GM23338 (cell line): ENCODE results near the gene RFX3. TPM values are rescaled to one million over a fixed set of nuclear protein-coding genes. Genes with fewer than 3 reads are reported as not detected.

Source experiments
- ATAC-seq: fragments of 200-7000 bp; cut with Tn5 transposase; 3 replicates; pipeline ENCODE4 v1.9.1; 2020
- DNase-seq: peaks from one replicate; pipeline ENCODE4 v3.0.0-alpha.2; 2015; ENCODE audit warnings: low spot score
- H2AFZ ChIP-seq: fragments of 200-600 bp; sonication (generic); 2 replicates; pipeline ENCODE4 v1.8.0; 2016; ENCODE audit warnings: antibody characterized with exemption, mild to moderate bottlenecking, moderate library complexity
- H3F3A ChIP-seq: fragments of 200-600 bp; sonication (generic); replicated peaks from 2 replicates; pipeline ENCODE4 v1.8.0; 2017; ENCODE audit warnings: antibody characterized with exemption, mixed run types, low read depth
- H3K27ac ChIP-seq: fragments of 200-600 bp; sonication (generic); 2 replicates; pipeline ENCODE4 v1.6.1; 2016; ENCODE audit warnings: low read depth
- H3K27me3 ChIP-seq: fragments of 200-600 bp; sonication (generic); 2 replicates; pipeline ENCODE4 v1.8.0; 2016; ENCODE audit warnings: mild to moderate bottlenecking, mixed run types, moderate library complexity; ENCODE audit not compliant: insufficient read depth
- H3K36me3 ChIP-seq: fragments of 200-600 bp; sonication (generic); 2 replicates; pipeline ENCODE4 v1.8.0; 2016; ENCODE audit warnings: mild to moderate bottlenecking; ENCODE audit not compliant: insufficient read depth
- H3K4me1 ChIP-seq: fragments of 200-600 bp; sonication (generic); 2 replicates; pipeline ENCODE4 v1.8.0; 2016; ENCODE audit warnings: mild to moderate bottlenecking, moderate library complexity; ENCODE audit not compliant: insufficient read depth
- H3K4me2 ChIP-seq: fragments of 200-600 bp; sonication (generic); 2 replicates; pipeline ENCODE4 v1.7.1; 2017; ENCODE audit warnings: mixed run types
- H3K4me3 ChIP-seq: fragments of 200-600 bp; sonication (generic); 2 replicates; pipeline ENCODE4 v1.6.1; 2016; ENCODE audit warnings: mixed run types
- H3K79me2 ChIP-seq: fragments of 200-600 bp; sonication (generic); replicated peaks from 2 replicates; pipeline ENCODE4 v1.8.0; 2017; ENCODE audit warnings: mild to moderate bottlenecking; ENCODE audit not compliant: insufficient read depth
- H3K9me2 ChIP-seq: fragments of 200-600 bp; sonication (generic); 2 replicates; pipeline ENCODE4 v1.8.0; 2017; ENCODE audit not compliant: insufficient read depth
- H4K20me1 ChIP-seq: fragments of 200-600 bp; sonication (generic); replicated peaks from 2 replicates; pipeline ENCODE4 v1.8.0; 2017; ENCODE audit warnings: mild to moderate bottlenecking; ENCODE audit not compliant: insufficient read depth
- H3K27ac Mint-ChIP-seq: 2 replicates; pipeline ENCODE4 v1.8.0; 2020; ENCODE audit warnings: inconsistent platforms, mild to moderate bottlenecking, moderate library complexity, mixed read lengths
- H3K27me3 Mint-ChIP-seq: 3 replicates; pipeline ENCODE4 v1.8.0; 2022; ENCODE audit warnings: low read depth, mild to moderate bottlenecking, moderate library complexity, mixed read lengths, inconsistent platforms; ENCODE audit not compliant: insufficient read depth, poor library complexity
- H3K36me3 Mint-ChIP-seq: 3 replicates; pipeline ENCODE4 v1.8.0; 2021; ENCODE audit warnings: low read depth, mild to moderate bottlenecking, inconsistent platforms, moderate library complexity, mixed read lengths
- H3K4me1 Mint-ChIP-seq: 3 replicates; pipeline ENCODE4 v1.8.0; 2020; ENCODE audit warnings: mild to moderate bottlenecking, inconsistent platforms, mixed read lengths
- H3K4me3 Mint-ChIP-seq: 3 replicates; pipeline ENCODE4 v1.8.0; 2021; ENCODE audit warnings: moderate library complexity, mild to moderate bottlenecking, inconsistent platforms, mixed read lengths
- H3K9me3 Mint-ChIP-seq: 3 replicates; pipeline ENCODE4 v1.8.0; 2020; ENCODE audit warnings: moderate library complexity, mild to moderate bottlenecking, inconsistent platforms, mixed read lengths
- CREB1 ChIP-seq: fragments of 250-450 bp; sonication (Bioruptor Pico); IDR thresholded peaks from 2 replicates; pipeline ENCODE4 v1.5.0; 2020; ENCODE audit warnings: low read depth, mild to moderate bottlenecking, moderate library complexity
- CTCF ChIP-seq, 2 experiments: fragments of 200-600 bp in 1 of 2; sonication (generic) in 1 of 2; conservative IDR thresholded peaks; 2 replicates each; pipeline versions ENCODE4 v1.5.1 to v1.6.1; 2016 to 2017; ENCODE audit warnings: antibody characterized with exemption in 2 of 2, low read depth in 2 of 2, mild to moderate bottlenecking in 2 of 2, moderate library complexity in 1 of 2
- EZH2 ChIP-seq: fragments of 200-600 bp; sonication (generic); IDR thresholded peaks from one replicate; pipeline ENCODE4 v1.8.0; 2017; ENCODE audit warnings: antibody characterized with exemption, mild to moderate bottlenecking, low read depth; ENCODE audit not compliant: unreplicated experiment
- EZH2phosphoT487 ChIP-seq: fragments of 200-600 bp; sonication (generic); IDR thresholded peaks from one replicate; pipeline ENCODE4 v1.8.1; 2018; ENCODE audit warnings: antibody characterized with exemption; ENCODE audit not compliant: unreplicated experiment
- JUNB ChIP-seq: IDR thresholded peaks from one replicate; pipeline ENCODE4 v1.6.1; 2016; ENCODE audit warnings: antibody characterized with exemption; ENCODE audit not compliant: unreplicated experiment
- NANOG ChIP-seq: IDR thresholded peaks from 2 replicates; pipeline ENCODE4 v1.6.1; 2016; ENCODE audit warnings: antibody characterized with exemption, borderline replicate concordance
- POLR2AphosphoS5 ChIP-seq: IDR thresholded peaks from 2 replicates; pipeline ENCODE4 v1.6.1; 2016; ENCODE audit warnings: antibody characterized with exemption, low read depth
- STAT1 ChIP-seq: IDR thresholded peaks from one replicate; pipeline ENCODE4 v1.6.1; 2016; ENCODE audit warnings: antibody characterized with exemption; ENCODE audit not compliant: unreplicated experiment
- ZNF114 ChIP-seq: fragments of 250-450 bp; sonication (Bioruptor Pico); IDR thresholded peaks from 2 replicates; pipeline ENCODE4 v1.5.0; 2020; ENCODE audit warnings: mild to moderate bottlenecking, moderate library complexity
- ZNF331 ChIP-seq: fragments of 250-450 bp; sonication (Bioruptor Pico); IDR thresholded peaks from 2 replicates; pipeline ENCODE4 v1.5.0; 2020; ENCODE audit warnings: low read depth, mild to moderate bottlenecking, moderate library complexity
- polyA plus RNA-seq: library from polyadenylated mRNA; unstranded; fragments of >200 nt; fragmentation: Nextera tagmentation; extraction: Ambion mirVana; gene quantifications from 2 replicates; pipeline ENCODE4 v1.2.1, GENCODE V29; 2016
- total RNA-seq: library from RNA; depleted of rRNA; stranded (reverse); fragments of >200 nt; shearing (Covaris generic); gene quantifications from 2 replicates; pipeline ENCODE4 v1.2.3, GENCODE V29; 2014
- TF ChIP-seq, protein P1 (sequence below): fragments of 250-450 bp; sonication (Bioruptor Pico); IDR thresholded peaks from 2 replicates; pipeline ENCODE4 v1.5.0; 2020; ENCODE audit warnings: mild to moderate bottlenecking, moderate library complexity
- TF ChIP-seq, protein P2 (sequence below): IDR thresholded peaks from 2 replicates; pipeline ENCODE4 v1.6.1; 2016; ENCODE audit warnings: antibody characterized with exemption
- TF ChIP-seq, protein P3 (sequence below): IDR thresholded peaks from one replicate; pipeline ENCODE4 v1.6.1; 2018; ENCODE audit warnings: antibody characterized with exemption; ENCODE audit not compliant: unreplicated experiment

Gene RFX3
- total and polyA plus RNA-seq, 2 experiments from 2014 or later, result 9.8 to 22.1 TPM

DNA sequence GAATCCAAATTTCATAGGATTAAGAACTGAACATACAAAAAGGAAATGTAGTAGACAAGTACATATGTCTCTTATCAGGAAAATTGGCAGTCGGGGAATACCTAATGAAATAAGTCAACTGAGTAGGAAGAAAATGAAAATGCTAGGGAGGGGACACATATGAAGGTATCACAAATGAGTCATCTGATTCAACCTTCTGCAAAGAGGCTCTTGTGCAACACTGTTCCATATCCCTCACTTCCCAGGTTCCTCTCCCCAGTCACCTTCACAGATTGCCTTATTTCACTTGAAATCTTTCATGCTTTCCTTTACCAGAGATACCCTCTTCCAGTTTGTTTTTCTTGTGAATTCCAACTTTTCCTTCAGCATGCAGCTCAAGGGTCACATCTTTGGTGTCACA lies 139.0 kb downstream of the RFX3 start:
- H3K4me1 Mint-ChIP-seq, result no peaks in the 10 kb centered on the region
- H3K27ac ChIP-seq, result no peak overlapping the region
- DNase-seq (no peak), ATAC-seq (no peak)
- H3K27me3 Mint-ChIP-seq, result peaks cover 4% of the 10 kb centered on the region
- TF ChIP-seq ZNF331 (CRISPR knock-in tag) (no peak), CTCF (conservative IDR thresholded peaks at IDR 0.05; ENCODE audit: low read depth in 2 of 2) (no peak), NANOG (no peak), JUNB (no peak), EZH2phosphoT487 (no peak), CREB1 (CRISPR knock-in tag) (no peak), STAT1 (no peak), ZNF114 (no peak), EZH2 (no peak), POLR2AphosphoS5 (no peak)
- TF ChIP-seq, protein P1, sequence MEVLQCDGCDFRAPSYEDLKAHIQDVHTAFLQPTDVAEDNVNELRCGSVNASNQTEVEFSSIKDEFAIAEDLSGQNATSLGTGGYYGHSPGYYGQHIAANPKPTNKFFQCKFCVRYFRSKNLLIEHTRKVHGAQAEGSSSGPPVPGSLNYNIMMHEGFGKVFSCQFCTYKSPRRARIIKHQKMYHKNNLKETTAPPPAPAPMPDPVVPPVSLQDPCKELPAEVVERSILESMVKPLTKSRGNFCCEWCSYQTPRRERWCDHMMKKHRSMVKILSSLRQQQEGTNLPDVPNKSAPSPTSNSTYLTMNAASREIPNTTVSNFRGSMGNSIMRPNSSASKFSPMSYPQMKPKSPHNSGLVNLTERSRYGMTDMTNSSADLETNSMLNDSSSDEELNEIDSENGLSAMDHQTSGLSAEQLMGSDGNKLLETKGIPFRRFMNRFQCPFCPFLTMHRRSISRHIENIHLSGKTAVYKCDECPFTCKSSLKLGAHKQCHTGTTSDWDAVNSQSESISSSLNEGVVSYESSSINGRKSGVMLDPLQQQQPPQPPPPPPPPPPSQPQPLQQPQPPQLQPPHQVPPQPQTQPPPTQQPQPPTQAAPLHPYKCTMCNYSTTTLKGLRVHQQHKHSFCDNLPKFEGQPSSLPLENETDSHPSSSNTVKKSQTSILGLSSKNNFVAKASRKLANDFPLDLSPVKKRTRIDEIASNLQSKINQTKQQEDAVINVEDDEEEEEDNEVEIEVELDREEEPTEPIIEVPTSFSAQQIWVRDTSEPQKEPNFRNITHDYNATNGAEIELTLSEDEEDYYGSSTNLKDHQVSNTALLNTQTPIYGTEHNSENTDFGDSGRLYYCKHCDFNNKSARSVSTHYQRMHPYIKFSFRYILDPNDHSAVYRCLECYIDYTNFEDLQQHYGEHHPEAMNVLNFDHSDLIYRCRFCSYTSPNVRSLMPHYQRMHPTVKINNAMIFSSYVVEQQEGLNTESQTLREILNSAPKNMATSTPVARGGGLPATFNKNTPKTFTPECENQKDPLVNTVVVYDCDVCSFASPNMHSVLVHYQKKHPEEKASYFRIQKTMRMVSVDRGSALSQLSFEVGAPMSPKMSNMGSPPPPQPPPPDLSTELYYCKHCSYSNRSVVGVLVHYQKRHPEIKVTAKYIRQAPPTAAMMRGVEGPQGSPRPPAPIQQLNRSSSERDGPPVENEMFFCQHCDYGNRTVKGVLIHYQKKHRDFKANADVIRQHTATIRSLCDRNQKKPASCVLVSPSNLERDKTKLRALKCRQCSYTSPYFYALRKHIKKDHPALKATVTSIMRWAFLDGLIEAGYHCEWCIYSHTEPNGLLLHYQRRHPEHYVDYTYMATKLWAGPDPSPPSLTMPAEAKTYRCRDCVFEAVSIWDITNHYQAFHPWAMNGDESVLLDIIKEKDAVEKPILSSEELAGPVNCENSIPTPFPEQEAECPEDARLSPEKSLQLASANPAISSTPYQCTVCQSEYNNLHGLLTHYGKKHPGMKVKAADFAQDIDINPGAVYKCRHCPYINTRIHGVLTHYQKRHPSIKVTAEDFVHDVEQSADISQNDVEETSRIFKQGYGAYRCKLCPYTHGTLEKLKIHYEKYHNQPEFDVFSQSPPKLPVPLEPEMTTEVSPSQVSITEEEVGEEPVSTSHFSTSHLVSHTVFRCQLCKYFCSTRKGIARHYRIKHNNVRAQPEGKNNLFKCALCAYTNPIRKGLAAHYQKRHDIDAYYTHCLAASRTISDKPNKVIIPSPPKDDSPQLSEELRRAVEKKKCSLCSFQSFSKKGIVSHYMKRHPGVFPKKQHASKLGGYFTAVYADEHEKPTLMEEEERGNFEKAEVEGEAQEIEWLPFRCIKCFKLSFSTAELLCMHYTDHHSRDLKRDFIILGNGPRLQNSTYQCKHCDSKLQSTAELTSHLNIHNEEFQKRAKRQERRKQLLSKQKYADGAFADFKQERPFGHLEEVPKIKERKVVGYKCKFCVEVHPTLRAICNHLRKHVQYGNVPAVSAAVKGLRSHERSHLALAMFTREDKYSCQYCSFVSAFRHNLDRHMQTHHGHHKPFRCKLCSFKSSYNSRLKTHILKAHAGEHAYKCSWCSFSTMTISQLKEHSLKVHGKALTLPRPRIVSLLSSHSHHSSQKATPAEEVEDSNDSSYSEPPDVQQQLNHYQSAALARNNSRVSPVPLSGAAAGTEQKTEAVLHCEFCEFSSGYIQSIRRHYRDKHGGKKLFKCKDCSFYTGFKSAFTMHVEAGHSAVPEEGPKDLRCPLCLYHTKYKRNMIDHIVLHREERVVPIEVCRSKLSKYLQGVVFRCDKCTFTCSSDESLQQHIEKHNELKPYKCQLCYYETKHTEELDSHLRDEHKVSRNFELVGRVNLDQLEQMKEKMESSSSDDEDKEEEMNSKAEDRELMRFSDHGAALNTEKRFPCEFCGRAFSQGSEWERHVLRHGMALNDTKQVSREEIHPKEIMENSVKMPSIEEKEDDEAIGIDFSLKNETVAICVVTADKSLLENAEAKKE (CRISPR knock-in tag), result no peak
- TF ChIP-seq, protein P2, sequence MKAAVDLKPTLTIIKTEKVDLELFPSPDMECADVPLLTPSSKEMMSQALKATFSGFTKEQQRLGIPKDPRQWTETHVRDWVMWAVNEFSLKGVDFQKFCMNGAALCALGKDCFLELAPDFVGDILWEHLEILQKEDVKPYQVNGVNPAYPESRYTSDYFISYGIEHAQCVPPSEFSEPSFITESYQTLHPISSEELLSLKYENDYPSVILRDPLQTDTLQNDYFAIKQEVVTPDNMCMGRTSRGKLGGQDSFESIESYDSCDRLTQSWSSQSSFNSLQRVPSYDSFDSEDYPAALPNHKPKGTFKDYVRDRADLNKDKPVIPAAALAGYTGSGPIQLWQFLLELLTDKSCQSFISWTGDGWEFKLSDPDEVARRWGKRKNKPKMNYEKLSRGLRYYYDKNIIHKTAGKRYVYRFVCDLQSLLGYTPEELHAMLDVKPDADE, result no peak
- TF ChIP-seq, protein P3, sequence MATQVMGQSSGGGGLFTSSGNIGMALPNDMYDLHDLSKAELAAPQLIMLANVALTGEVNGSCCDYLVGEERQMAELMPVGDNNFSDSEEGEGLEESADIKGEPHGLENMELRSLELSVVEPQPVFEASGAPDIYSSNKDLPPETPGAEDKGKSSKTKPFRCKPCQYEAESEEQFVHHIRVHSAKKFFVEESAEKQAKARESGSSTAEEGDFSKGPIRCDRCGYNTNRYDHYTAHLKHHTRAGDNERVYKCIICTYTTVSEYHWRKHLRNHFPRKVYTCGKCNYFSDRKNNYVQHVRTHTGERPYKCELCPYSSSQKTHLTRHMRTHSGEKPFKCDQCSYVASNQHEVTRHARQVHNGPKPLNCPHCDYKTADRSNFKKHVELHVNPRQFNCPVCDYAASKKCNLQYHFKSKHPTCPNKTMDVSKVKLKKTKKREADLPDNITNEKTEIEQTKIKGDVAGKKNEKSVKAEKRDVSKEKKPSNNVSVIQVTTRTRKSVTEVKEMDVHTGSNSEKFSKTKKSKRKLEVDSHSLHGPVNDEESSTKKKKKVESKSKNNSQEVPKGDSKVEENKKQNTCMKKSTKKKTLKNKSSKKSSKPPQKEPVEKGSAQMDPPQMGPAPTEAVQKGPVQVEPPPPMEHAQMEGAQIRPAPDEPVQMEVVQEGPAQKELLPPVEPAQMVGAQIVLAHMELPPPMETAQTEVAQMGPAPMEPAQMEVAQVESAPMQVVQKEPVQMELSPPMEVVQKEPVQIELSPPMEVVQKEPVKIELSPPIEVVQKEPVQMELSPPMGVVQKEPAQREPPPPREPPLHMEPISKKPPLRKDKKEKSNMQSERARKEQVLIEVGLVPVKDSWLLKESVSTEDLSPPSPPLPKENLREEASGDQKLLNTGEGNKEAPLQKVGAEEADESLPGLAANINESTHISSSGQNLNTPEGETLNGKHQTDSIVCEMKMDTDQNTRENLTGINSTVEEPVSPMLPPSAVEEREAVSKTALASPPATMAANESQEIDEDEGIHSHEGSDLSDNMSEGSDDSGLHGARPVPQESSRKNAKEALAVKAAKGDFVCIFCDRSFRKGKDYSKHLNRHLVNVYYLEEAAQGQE, result no peak
- H3K4me3 ChIP-seq, result no peak overlapping the region
- no peaks in the 10 kb centered on the region for H4K20me1 ChIP-seq
- H3K4me2 ChIP-seq, result no peak overlapping the region
- H3K4me1 ChIP-seq, result no peaks in the 10 kb centered on the region
- H3K36me3 ChIP-seq, result peaks cover 7% of the 10 kb centered on the region; the same call in 1 of the 2 replicates
- no peaks in the 10 kb centered on the region for H3K9me2 ChIP-seq
- peaks cover 10% of the 10 kb centered on the region for H3K9me3 Mint-ChIP-seq
- H3K27me3 ChIP-seq, result no peaks in the 10 kb centered on the region
- H3K4me3 Mint-ChIP-seq, result no peak overlapping the region
- H3K27ac Mint-ChIP-seq, result no peak overlapping the region
- peaks cover 18% of the 10 kb centered on the region for H3K36me3 Mint-ChIP-seq
- no peaks in the 10 kb centered on the region for H3F3A ChIP-seq
- H2AFZ ChIP-seq, result no peak overlapping the region
- no peaks in the 10 kb centered on the region for H3K79me2 ChIP-seq
